PFSK-1 (cell line): ENCODE results near the gene TRIM17.

Experiments
- FOXP2 ChIP-seq: optimal IDR thresholded peaks from 2 replicates; pipeline ENCODE3; 2011; ENCODE audit warnings: borderline replicate concordance, control low read depth, inconsistent platforms; ENCODE audit not compliant: insufficient read depth; ENCODE audit errors: extremely low read length, extremely low read depth
- POLR2AphosphoS5 ChIP-seq: IDR thresholded peaks from 2 replicates; pipeline ENCODE4 v1.6.1; 2012; ENCODE audit warnings: low read depth, mild to moderate bottlenecking, control low read depth, low read length, moderate library complexity
- SIN3A ChIP-seq: IDR thresholded peaks from 2 replicates; pipeline ENCODE4 v1.6.1; 2012; ENCODE audit warnings: mild to moderate bottlenecking, low read length, moderate library complexity, borderline replicate concordance; ENCODE audit not compliant: insufficient read depth
- TAF1 ChIP-seq: IDR thresholded peaks from 2 replicates; pipeline ENCODE4 v1.6.1; 2012; ENCODE audit warnings: low read length, control low read depth, borderline replicate concordance; ENCODE audit not compliant: insufficient read depth
- TF ChIP-seq, protein P1 (sequence below), 2 experiments: IDR thresholded peaks; 2 replicates each; pipeline versions ENCODE4 v1.6.1 to v1.8.0; 2011 to 2012; ENCODE audit warnings: low read depth in 2 of 2, low read length in 2 of 2, control low read depth in 1 of 2, inconsistent platforms in 1 of 2, mild to moderate bottlenecking in 1 of 2, moderate library complexity in 1 of 2; ENCODE audit not compliant: insufficient read depth in 1 of 2

DNA sequence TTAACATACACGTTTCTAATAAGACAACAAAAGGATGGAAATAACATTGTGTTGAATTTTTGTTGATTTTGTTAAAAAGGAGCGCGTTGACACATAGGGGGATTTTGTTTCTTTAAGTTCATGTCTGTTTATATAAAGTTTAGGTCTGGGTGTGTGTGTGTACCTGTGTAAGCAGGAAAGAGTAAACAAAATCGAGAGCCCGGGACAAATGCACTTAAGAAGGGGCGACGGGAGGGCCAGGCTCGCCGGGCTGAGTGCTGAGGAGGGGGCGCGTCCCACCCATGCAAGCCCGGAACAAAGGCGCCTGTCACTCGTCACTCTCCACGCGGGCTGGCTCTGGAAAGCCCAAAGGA lies 28.8 kb upstream of the TRIM17 start:
- TF ChIP-seq POLR2AphosphoS5 (no peak), SIN3A (no peak), FOXP2 (no peak), TAF1 (no peak)
- TF ChIP-seq, protein P1, sequence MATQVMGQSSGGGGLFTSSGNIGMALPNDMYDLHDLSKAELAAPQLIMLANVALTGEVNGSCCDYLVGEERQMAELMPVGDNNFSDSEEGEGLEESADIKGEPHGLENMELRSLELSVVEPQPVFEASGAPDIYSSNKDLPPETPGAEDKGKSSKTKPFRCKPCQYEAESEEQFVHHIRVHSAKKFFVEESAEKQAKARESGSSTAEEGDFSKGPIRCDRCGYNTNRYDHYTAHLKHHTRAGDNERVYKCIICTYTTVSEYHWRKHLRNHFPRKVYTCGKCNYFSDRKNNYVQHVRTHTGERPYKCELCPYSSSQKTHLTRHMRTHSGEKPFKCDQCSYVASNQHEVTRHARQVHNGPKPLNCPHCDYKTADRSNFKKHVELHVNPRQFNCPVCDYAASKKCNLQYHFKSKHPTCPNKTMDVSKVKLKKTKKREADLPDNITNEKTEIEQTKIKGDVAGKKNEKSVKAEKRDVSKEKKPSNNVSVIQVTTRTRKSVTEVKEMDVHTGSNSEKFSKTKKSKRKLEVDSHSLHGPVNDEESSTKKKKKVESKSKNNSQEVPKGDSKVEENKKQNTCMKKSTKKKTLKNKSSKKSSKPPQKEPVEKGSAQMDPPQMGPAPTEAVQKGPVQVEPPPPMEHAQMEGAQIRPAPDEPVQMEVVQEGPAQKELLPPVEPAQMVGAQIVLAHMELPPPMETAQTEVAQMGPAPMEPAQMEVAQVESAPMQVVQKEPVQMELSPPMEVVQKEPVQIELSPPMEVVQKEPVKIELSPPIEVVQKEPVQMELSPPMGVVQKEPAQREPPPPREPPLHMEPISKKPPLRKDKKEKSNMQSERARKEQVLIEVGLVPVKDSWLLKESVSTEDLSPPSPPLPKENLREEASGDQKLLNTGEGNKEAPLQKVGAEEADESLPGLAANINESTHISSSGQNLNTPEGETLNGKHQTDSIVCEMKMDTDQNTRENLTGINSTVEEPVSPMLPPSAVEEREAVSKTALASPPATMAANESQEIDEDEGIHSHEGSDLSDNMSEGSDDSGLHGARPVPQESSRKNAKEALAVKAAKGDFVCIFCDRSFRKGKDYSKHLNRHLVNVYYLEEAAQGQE (IDR thresholded peaks at IDR 0.05; ENCODE audit: insufficient read depth in 1 of 2, low read depth in 2 of 2, low read length in 2 of 2): no peak
